ENCODE measurements around the gene ACSL5.

The ACSL5 gene

GRCh38 chr10:112333452-112333851 lies 40.5 kb upstream of the ACSL5 start:
- TF ChIP-seq CTCF (IDR thresholded peaks at IDR 0.05; ENCODE audit: insufficient read depth, low read depth, low read length, missing control alignments) = no peak
- DNase-seq (ENCODE audit: low read depth) = no peak
- no peak overlapping the region for H3K4me3 ChIP-seq (ENCODE audit: low read depth, low read length)

- H3K4me3 ChIP-seq (ENCODE audit: low read depth, low read length) = no peak overlapping the region
- no peak for DNase-seq (ENCODE audit: low read depth)
- TF ChIP-seq CTCF (IDR thresholded peaks at IDR 0.05; ENCODE audit: insufficient read depth, low read depth, low read length, missing control alignments) = no peak
Observed at GRCh38 chr10:112335111-112335867, 38.6 kb upstream of the ACSL5 start.

GRCh38 chr10:112335868-112336265 lies 38.0 kb upstream of the ACSL5 start:
- TF ChIP-seq CTCF (IDR thresholded peaks at IDR 0.05; ENCODE audit: insufficient read depth, low read depth, low read length, missing control alignments) = no peak
- DNase-seq (ENCODE audit: low read depth) = no peak

GRCh38 chr10:112336556-112337201 lies 37.2 kb upstream of the ACSL5 start:
- TF ChIP-seq CTCF (IDR thresholded peaks at IDR 0.05; ENCODE audit: insufficient read depth, low read depth, low read length, missing control alignments) = no peak
- no peak for DNase-seq (ENCODE audit: low read depth)
- no peak overlapping the region for H3K4me3 ChIP-seq (ENCODE audit: low read depth, low read length)

More at GRCh38 chr10:112335868-112336265, 38.0 kb upstream of the ACSL5 start:
- no peak overlapping the region for H3K4me3 ChIP-seq (ENCODE audit: low read depth, low read length)

- DNase-seq (ENCODE audit: low read depth) = no peak
- no peak for TF ChIP-seq CTCF (IDR thresholded peaks at IDR 0.05; ENCODE audit: insufficient read depth, low read depth, low read length, missing control alignments)
Observed at GRCh38 chr10:112338957-112339356, 35.0 kb upstream of the ACSL5 start.

GRCh38 chr10:112340601-112341000 lies 33.3 kb upstream of the ACSL5 start:
- no peak for DNase-seq (ENCODE audit: low read depth)
- TF ChIP-seq CTCF (IDR thresholded peaks at IDR 0.05; ENCODE audit: insufficient read depth, low read depth, low read length, missing control alignments) = no peak
- H3K4me3 ChIP-seq (ENCODE audit: low read depth, low read length) = no peak overlapping the region

More at GRCh38 chr10:112338957-112339356, 35.0 kb upstream of the ACSL5 start:
- no peak overlapping the region for H3K4me3 ChIP-seq (ENCODE audit: low read depth, low read length)

Data from GM12865 (cell line).